Testis (tissue), 2 donors: Measurements from ENCODE around the gene URGCP.

Source experiments
- POLR2A ChIP-seq: fragments of 450-650 bp; IDR thresholded peaks from one replicate; pipeline ENCODE4 v1.6.1; 2017; ENCODE audit warnings: antibody characterized with exemption, mild to moderate bottlenecking, moderate library complexity
- TF ChIP-seq, protein P1 (sequence below), 3 experiments: fragments of 450-650 bp in 2 of 3; fragments of 200-600 bp in 1 of 3; sonication (generic) in 1 of 3; IDR thresholded peaks; one replicate each; pipeline ENCODE4 v1.5.1; 2016 to 2019; ENCODE audit warnings: antibody characterized with exemption in 3 of 3, mild to moderate bottlenecking in 2 of 3, moderate library complexity in 1 of 3

DNA sequence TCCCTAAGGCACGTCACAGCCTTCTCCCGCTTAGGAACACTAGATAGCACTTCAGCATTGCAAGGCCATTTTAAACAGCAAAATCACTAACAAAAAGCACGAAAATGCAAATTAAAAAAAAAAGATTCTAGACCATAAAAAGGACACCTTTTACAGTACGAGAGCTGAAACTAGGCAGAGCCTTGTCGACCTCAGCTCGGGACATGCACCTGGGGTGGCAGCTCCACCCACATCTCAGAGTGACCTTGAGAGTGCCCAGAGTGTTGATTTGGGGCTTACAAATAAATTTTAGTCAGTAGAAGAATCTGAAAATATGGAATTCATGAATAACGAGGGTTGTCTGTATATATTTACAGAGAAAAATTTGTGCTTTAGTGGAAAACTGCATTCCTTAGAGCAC is 38.2 kb downstream of the URGCP start:
- TF ChIP-seq, protein P1, sequence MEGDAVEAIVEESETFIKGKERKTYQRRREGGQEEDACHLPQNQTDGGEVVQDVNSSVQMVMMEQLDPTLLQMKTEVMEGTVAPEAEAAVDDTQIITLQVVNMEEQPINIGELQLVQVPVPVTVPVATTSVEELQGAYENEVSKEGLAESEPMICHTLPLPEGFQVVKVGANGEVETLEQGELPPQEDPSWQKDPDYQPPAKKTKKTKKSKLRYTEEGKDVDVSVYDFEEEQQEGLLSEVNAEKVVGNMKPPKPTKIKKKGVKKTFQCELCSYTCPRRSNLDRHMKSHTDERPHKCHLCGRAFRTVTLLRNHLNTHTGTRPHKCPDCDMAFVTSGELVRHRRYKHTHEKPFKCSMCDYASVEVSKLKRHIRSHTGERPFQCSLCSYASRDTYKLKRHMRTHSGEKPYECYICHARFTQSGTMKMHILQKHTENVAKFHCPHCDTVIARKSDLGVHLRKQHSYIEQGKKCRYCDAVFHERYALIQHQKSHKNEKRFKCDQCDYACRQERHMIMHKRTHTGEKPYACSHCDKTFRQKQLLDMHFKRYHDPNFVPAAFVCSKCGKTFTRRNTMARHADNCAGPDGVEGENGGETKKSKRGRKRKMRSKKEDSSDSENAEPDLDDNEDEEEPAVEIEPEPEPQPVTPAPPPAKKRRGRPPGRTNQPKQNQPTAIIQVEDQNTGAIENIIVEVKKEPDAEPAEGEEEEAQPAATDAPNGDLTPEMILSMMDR (IDR thresholded peaks at IDR 0.05) = no peak
- TF ChIP-seq POLR2A = no peak
